ENCODE measurements around the gene TRIM28. TPM values are rescaled to one million over a fixed set of nuclear protein-coding genes. Genes with fewer than 3 reads are reported as not detected.
A peak's percentile ranks its signal among the peaks of the same experiment; 100 is the strongest.

Gene TRIM28
- total RNA-seq, 2 donors from 2014 or later: 809 to 859 TPM

GRCh38 chr19:58571575-58571947, 27.7 kb downstream of the TRIM28 start:
- Mint-ChIP-seq H3K4me1 (peaks cover 13% of the 10 kb centered on the region), H3K36me3 (ENCODE audit: low read depth) (peaks cover 10% of the 10 kb centered on the region), H3K4me3 (peak overlapping the region; percentile 97), H3K27ac (no peak overlapping the region), H3K27me3 (ENCODE audit: insufficient read depth) (no peaks in the 10 kb centered on the region), H3K9me3 (no peaks in the 10 kb centered on the region)
- H3K4me3 ChIP-seq (ENCODE audit: low read length): peak overlapping the region; percentile 90
- DNase-seq: no peak
- no peaks in the 10 kb centered on the region for H3K4me1 ChIP-seq (ENCODE audit: control insufficient read depth, insufficient read depth, low read length)
- no peaks in the 10 kb centered on the region for H3K27me3 ChIP-seq (ENCODE audit: control insufficient read depth, insufficient read depth, low read length, poor library complexity, severe bottlenecking)
- no peak overlapping the region for H3K9ac ChIP-seq (ENCODE audit: extremely low read depth, low read length, poor library complexity, severe bottlenecking)
- no peak overlapping the region for H3K27ac ChIP-seq (ENCODE audit: low read depth, low read length)
- peaks cover 40% of the 10 kb centered on the region for H3K36me3 ChIP-seq (ENCODE audit: control insufficient read depth, insufficient read depth, low read length)
- WGBS, 2 experiments (ENCODE audit: insufficient coverage in 1 of 2, insufficient read length in 1 of 2): 94 to 97% methylated on average over 8 of the region's 8 CpGs
- H3K9me3 ChIP-seq (ENCODE audit: control insufficient read depth, low read length): no peaks in the 10 kb centered on the region
- no peak for TF ChIP-seq CTCF (conservative IDR thresholded peaks at IDR 0.05)

- Mint-ChIP-seq H3K27ac (peak overlapping the region; percentile 100), H3K27me3 (ENCODE audit: insufficient read depth) (no peaks in the 10 kb centered on the region), H3K4me3 (peak overlapping the region; percentile 97), H3K9me3 (no peaks in the 10 kb centered on the region), H3K36me3 (ENCODE audit: low read depth) (peaks cover 7% of the 10 kb centered on the region), H3K4me1 (peaks cover 13% of the 10 kb centered on the region)
- 53 to 65% methylated on average over 19 to 24 of the region's 24 CpGs for WGBS, 2 experiments (ENCODE audit: insufficient coverage in 1 of 2, insufficient read length in 1 of 2)
- H3K27me3 ChIP-seq (ENCODE audit: control insufficient read depth, insufficient read depth, low read length, poor library complexity, severe bottlenecking): no peaks in the 10 kb centered on the region
- no peak for TF ChIP-seq CTCF (conservative IDR thresholded peaks at IDR 0.05)
- peaks cover 34% of the 10 kb centered on the region for H3K36me3 ChIP-seq (ENCODE audit: control insufficient read depth, insufficient read depth, low read length)
- peak overlapping the region; percentile 81 for H3K9ac ChIP-seq (ENCODE audit: extremely low read depth, low read length, poor library complexity, severe bottlenecking)
- no peak for DNase-seq
- H3K4me1 ChIP-seq (ENCODE audit: control insufficient read depth, insufficient read depth, low read length): no peaks in the 10 kb centered on the region
- no peaks in the 10 kb centered on the region for H3K9me3 ChIP-seq (ENCODE audit: control insufficient read depth, low read length)
- peak overlapping the region; percentile 90 for H3K4me3 ChIP-seq (ENCODE audit: low read length)
- H3K27ac ChIP-seq (ENCODE audit: low read depth, low read length): no peak overlapping the region
Observed at GRCh38 chr19:58572026-58572817, 28.4 kb downstream of the TRIM28 start.

GRCh38 chr19:58572818-58573657, 29.2 kb downstream of the TRIM28 start, which contains the start of gene MZF1:
MZF1 (minus strand) TSS chr19:58573335; CDS start chr19:58571389, 1,946 bp downstream.
- peaks cover 5% of the 10 kb centered on the region for H3K36me3 Mint-ChIP-seq (ENCODE audit: low read depth)
- H3K4me3 Mint-ChIP-seq: peak within 1 kb of the TSS; percentile 97
- peak within 1 kb of the TSS; percentile 100 for H3K27ac Mint-ChIP-seq
- H3K36me3 ChIP-seq (ENCODE audit: control insufficient read depth, insufficient read depth, low read length): peaks cover 33% of the 10 kb centered on the region
- H3K9me3 ChIP-seq (ENCODE audit: control insufficient read depth, low read length): no peaks in the 10 kb centered on the region
- DNase-seq: peak; percentile 100
- peak within 1 kb of the TSS; percentile 81 for H3K9ac ChIP-seq (ENCODE audit: extremely low read depth, low read length, poor library complexity, severe bottlenecking)
- peaks cover 13% of the 10 kb centered on the region for H3K4me1 Mint-ChIP-seq
- 0% methylated on average over 41 to 75 of the region's 75 CpGs for WGBS, 2 experiments (ENCODE audit: insufficient coverage in 1 of 2, insufficient read length in 1 of 2)
- no peaks in the 10 kb centered on the region for H3K27me3 ChIP-seq (ENCODE audit: control insufficient read depth, insufficient read depth, low read length, poor library complexity, severe bottlenecking)
- peak; percentile 54 for TF ChIP-seq CTCF (conservative IDR thresholded peaks at IDR 0.05)
- H3K9me3 Mint-ChIP-seq: no peaks in the 10 kb centered on the region
- H3K4me3 ChIP-seq (ENCODE audit: low read length): peak within 1 kb of the TSS; percentile 90
- no peaks in the 10 kb centered on the region for H3K4me1 ChIP-seq (ENCODE audit: control insufficient read depth, insufficient read depth, low read length)
- peak within 1 kb of the TSS; percentile 96 for H3K27ac ChIP-seq (ENCODE audit: low read depth, low read length)
- H3K27me3 Mint-ChIP-seq (ENCODE audit: insufficient read depth): no peaks in the 10 kb centered on the region
